Transverse colon (tissue), 4 donors: ENCODE measurements around the gene GBA2. TPM values are rescaled to one million over a fixed set of nuclear protein-coding genes. Genes with fewer than 3 reads are reported as not detected.

Experiments
- DNase-seq: peaks from one replicate; pipeline ENCODE4 v3.0.0-alpha.2; 2019
- H3K27ac ChIP-seq, 4 donors: fragments of 200-600 bp; sonication (generic); 2 replicates each; pipeline ENCODE4 v1.5.1; 2016 to 2018; ENCODE audit warnings: inconsistent platforms in 4 of 4
- H3K27me3 ChIP-seq: fragments of 200-600 bp; sonication (generic); 2 replicates; pipeline ENCODE4 v1.5.1; 2017; ENCODE audit warnings: inconsistent platforms
- H3K36me3 ChIP-seq, 4 donors: fragments of 200-600 bp; sonication (generic); 2 replicates each; pipeline ENCODE4 v1.5.1; 2017 to 2019; ENCODE audit warnings: inconsistent platforms in 4 of 4
- H3K4me1 ChIP-seq, 4 donors: fragments of 200-600 bp; sonication (generic); 2 replicates each; pipeline ENCODE4 v1.5.1; 2017 to 2020; ENCODE audit warnings: inconsistent platforms in 4 of 4
- H3K4me3 ChIP-seq, 4 donors: fragments of 200-600 bp; sonication (generic); 1 replicate in 1 of 4; 2 replicates in 3 of 4; pipeline versions ENCODE4 v1.5.1 to v1.6.1; 2017 to 2019; ENCODE audit warnings: inconsistent platforms in 4 of 4
- H3K9me3 ChIP-seq, 2 donors: fragments of 200-600 bp; sonication (generic); 2 replicates each; pipeline ENCODE4 v1.5.1; 2017 to 2019; ENCODE audit warnings: inconsistent platforms in 2 of 2
- EP300 ChIP-seq: sonication (generic); formaldehyde crosslinking; IDR thresholded peaks from one replicate; pipeline ENCODE4 v1.6.1; 2017; ENCODE audit warnings: antibody characterized with exemption, low read depth
- POLR2A ChIP-seq: fragments of 450-650 bp; IDR thresholded peaks from one replicate; pipeline ENCODE4 v1.6.1; 2016; ENCODE audit warnings: antibody characterized with exemption, mild to moderate bottlenecking, moderate library complexity
- POLR2AphosphoS5 ChIP-seq, 3 donors: sonication (generic); formaldehyde crosslinking; IDR thresholded peaks; one replicate each; pipeline ENCODE4 v1.6.1; 2016; ENCODE audit warnings: antibody characterized with exemption in 3 of 3
- WGBS, 2 donors: methylation state at CpG; one replicate each; pipeline ENCODE4 v1.1.5; 2018; ENCODE audit warnings: low coverage in 1 of 2; 5-methylcytosine and 5-hydroxymethylcytosine counted together
- in situ Hi-C, 4 donors: fragments of 200-750 bp; cut with MboI; loops; one replicate each; pipeline versions ENCODE4 v1.15.0 to v1.15.1; 2017; ENCODE audit warnings: low sequenced_read_pairs in 3 of 4, low pct_ligation_motif_present in 1 of 4, low pct_unique_long_range_greater_than_20kb in 1 of 4
- intact Hi-C: fragments of 100-400 bp; cut with DNase I; formaldehyde crosslinking; loops from one replicate; pipeline ENCODE4 v1.15.1; 2023; ENCODE audit warnings: low total_unique reads
- total RNA-seq, 4 donors: library from RNA; depleted of rRNA; stranded (reverse); fragments of >200 nt; gene quantifications; one replicate each; pipeline ENCODE4 v1.1.0, GENCODE V29; 2016
- TF ChIP-seq, protein P1 (sequence below), 5 experiments: fragments of 200-600 bp in 3 of 5; fragments of 450-650 bp in 2 of 5; sonication (generic) in 3 of 5; IDR thresholded peaks; 1 replicate in 2 of 5; 2 replicates in 3 of 5; pipeline ENCODE4 v1.5.1; 2016 to 2017; ENCODE audit warnings: antibody characterized with exemption in 5 of 5, inconsistent platforms in 3 of 5, mild to moderate bottlenecking in 2 of 5, moderate library complexity in 1 of 5

The GBA2 gene
- total RNA-seq, 4 donors from 2014 or later: 217 to 709 (median 255) TPM

DNA sequence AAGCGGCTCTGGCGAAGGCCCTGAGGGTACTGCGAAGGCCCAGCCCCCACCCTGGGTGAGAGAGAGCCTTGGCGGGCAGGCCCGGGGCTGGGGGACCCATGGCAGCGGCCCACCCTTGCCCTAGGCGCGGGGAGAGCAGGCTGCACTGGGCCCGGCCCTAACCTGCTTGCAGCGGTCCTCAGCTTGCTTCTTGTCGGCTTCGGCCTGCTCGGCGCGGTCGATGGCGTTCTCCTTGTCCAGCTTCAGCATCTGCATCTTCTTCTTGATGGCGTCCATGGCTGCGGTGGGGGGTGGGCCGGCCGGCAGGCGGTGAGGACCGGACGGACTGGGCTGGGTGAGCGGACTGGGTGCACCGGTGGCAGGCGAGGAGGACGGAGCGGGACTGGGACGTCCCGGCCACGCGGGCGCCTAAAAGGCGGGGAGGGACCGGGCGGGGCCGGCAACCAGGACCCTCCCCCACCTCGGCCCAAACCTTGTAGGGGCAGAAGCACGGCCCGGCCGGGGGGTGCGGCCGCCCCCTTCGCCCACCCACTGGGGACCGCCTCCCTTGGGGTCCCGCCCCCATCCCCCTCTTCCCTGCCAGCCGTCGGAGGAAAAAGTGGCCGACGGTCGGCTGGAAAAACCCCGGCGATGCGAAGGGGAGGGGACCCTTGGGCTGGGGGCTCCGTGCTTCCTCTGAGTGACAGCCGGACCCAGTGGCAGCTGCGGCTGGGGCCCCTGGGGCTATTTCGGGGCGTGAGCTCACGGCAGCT, 59.3 kb downstream of the GBA2 start, which contains the start of gene TPM2:
TSS of gene TPM2 (minus strand) at position 384 of the 752 bp plus-strand sequence. CDS start at position 276, 108 bp downstream.
- no peaks in the 10 kb centered on the region for H3K9me3 ChIP-seq
- DNase-seq: peak; percentile 73
- H3K4me3 ChIP-seq: peak within 1 kb of the TSS; percentile 52 to 75 (median 68)
- H3K4me1 ChIP-seq: peaks cover 0 to 21% (median 8%) of the 10 kb centered on the region in 4 donors
- H3K27me3 ChIP-seq: no peaks in the 10 kb centered on the region
- TF ChIP-seq POLR2AphosphoS5 (IDR thresholded peaks at IDR 0.05) (peak; percentile 93 to 98 (median 96)), POLR2A (peak; percentile 80)
- TF ChIP-seq, protein P1, sequence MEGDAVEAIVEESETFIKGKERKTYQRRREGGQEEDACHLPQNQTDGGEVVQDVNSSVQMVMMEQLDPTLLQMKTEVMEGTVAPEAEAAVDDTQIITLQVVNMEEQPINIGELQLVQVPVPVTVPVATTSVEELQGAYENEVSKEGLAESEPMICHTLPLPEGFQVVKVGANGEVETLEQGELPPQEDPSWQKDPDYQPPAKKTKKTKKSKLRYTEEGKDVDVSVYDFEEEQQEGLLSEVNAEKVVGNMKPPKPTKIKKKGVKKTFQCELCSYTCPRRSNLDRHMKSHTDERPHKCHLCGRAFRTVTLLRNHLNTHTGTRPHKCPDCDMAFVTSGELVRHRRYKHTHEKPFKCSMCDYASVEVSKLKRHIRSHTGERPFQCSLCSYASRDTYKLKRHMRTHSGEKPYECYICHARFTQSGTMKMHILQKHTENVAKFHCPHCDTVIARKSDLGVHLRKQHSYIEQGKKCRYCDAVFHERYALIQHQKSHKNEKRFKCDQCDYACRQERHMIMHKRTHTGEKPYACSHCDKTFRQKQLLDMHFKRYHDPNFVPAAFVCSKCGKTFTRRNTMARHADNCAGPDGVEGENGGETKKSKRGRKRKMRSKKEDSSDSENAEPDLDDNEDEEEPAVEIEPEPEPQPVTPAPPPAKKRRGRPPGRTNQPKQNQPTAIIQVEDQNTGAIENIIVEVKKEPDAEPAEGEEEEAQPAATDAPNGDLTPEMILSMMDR (IDR thresholded peaks at IDR 0.05): no peak
- peaks cover 0 to 6% (median 0%) of the 10 kb centered on the region in 4 donors for H3K36me3 ChIP-seq
- in situ Hi-C loops (loop anchor here in 1 of 4 donors (25.0 kb wide), 1 partner anchor 702 kb away; the partner anchor contains the start of gene DNAJB5), intact Hi-C loops (no loop called here)
- WGBS, 2 donors: 46% methylated on average over 58 of the region's 61 CpGs; no CpG with 5 or more reads in 1 of the 2 donors
- H3K27ac ChIP-seq: peak within 1 kb of the TSS; percentile 85 to 95 (median 92)

DNA sequence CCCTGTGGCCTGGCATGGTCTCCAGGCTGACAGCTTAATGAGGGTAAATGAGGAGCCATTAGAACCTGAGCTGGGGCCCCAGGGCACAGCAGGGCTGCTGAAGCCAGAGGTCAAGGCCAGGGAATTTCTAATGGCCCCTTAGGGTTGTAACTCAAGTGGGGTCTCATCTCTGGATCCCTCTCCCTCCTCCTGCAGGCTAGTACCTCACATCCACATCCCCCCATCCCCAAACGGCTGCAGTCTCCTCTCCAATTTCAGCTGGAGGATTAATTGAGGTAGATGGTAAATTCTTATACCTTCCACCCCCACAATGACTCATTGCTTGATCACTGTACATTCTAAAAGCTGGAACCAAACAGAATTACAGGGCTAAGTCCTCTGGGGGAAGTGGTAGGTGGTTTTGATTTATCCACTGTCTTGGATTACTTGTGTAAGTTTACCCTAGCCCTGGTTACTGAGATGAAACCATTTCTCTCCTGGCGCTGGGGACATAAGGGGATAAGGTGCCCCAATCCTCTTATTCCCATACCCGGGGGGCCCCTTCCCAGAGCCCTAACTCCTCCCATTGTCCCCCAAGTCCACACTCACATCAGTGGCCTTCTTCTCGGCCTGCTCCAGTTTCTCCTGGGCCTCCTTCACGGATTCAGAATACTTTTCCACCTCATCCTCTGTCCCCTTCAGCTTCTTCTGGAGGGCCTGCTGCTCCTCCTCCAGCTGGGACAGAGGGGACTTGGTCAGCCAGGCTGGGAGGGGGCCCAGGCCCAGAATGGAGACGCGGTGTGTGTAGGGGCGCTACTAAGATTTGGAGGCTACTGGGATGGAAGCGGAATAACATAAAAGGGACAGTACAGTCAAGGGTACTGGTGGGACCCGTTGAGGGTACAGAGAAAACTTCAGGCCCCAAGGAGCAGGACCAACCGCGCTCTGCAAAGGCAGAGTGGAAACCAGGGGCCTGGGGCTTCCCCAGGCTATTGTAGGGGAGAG, 60.2 kb downstream of the GBA2 start:
- peaks cover 0 to 21% (median 8%) of the 10 kb centered on the region in 4 donors for H3K4me1 ChIP-seq
- peaks cover 0 to 6% (median 0%) of the 10 kb centered on the region in 4 donors for H3K36me3 ChIP-seq
- TF ChIP-seq, protein P1 (IDR thresholded peaks at IDR 0.05): no peak
- in situ Hi-C loops: loop anchor here in 1 of 4 donors (25.0 kb wide), 1 partner anchor 702 kb away; the partner anchor contains the start of gene DNAJB5
- H3K4me3 ChIP-seq: peak overlapping the region; percentile 52 to 75 (median 68)
- intact Hi-C loops: no loop called here
- 60 to 67% methylated on average over 3 to 12 of the region's 12 CpGs for WGBS, 2 donors
- no peaks in the 10 kb centered on the region for H3K9me3 ChIP-seq
- no peak for DNase-seq
- H3K27ac ChIP-seq: peak overlapping the region; percentile 85 to 95 (median 92)
- no peaks in the 10 kb centered on the region for H3K27me3 ChIP-seq

DNA sequence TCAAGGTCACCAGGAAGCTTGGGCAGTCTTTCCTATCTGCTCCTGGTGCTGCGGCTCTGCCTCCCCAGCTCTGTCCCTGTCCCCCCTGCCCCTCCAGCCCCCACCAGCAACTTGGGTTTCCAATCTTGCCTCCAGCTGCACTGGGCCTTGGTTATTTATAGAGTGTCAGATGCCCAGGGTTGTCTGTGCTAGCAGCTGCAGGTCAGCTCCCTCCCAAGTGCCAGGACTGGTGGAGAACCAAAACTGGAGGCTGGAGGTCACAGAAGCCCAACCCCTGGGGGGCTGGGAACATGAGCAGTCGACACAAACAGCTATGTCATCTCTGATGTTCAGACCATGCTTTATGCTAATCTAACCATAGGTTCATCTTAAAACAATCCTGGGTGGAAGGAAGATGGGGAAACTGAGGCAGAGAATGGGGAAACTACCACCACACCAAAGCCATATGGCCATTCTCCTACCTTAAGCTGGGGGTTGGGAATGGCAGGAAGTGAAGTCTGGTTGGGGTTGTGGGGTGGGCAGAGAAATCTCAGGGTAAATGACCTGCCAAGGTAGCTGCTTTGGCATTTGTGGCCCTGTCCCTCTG, 61.0 kb downstream of the GBA2 start:
- WGBS, 2 donors: 81% methylated on average over 2 of the region's 2 CpGs; no CpG with 5 or more reads in 1 of the 2 donors
- in situ Hi-C loops: loop anchor here in 1 of 4 donors (25.0 kb wide), 1 partner anchor 701 kb away; the partner anchor contains the start of gene DNAJB5
- H3K27ac ChIP-seq: peak overlapping the region; percentile 85 to 95 (median 92)
- H3K27me3 ChIP-seq: no peaks in the 10 kb centered on the region
- peaks cover 0 to 21% (median 8%) of the 10 kb centered on the region in 4 donors for H3K4me1 ChIP-seq
- H3K4me3 ChIP-seq: peak overlapping the region; percentile 14 to 75 (median 58)
- TF ChIP-seq POLR2A (no peak), POLR2AphosphoS5 (IDR thresholded peaks at IDR 0.05) (no peak), EP300 (no peak)
- TF ChIP-seq, protein P1 (IDR thresholded peaks at IDR 0.05): no peak
- DNase-seq: no peak
- no peaks in the 10 kb centered on the region for H3K9me3 ChIP-seq
- H3K36me3 ChIP-seq: peaks cover 0 to 6% (median 0%) of the 10 kb centered on the region in 4 donors
- intact Hi-C loops: no loop called here
